ENCODE results near the gene KLHL13.

DNA sequence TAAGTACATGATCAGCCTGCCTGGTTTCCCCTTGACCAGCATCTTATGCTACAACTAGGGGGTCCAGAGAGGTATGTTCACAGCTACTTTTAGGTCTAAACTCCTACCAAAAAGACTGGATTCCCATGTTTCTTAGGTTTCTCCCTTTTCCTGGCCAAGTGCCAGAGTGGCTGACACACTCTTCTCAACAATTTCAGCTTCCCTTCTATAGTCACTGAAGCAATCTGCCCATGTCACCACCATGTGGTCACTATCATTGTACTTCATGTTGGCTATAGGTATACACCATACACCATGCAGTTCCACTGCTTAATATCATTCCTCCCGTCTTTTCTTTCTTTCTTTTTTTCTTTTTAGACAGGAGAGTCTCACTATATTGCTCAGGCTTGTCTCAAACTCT lies 66.9 kb downstream of the KLHL13 start:
- TF ChIP-seq CTCF (IDR thresholded peaks at IDR 0.05) (no peak), POLR2AphosphoS5 (IDR thresholded peaks at IDR 0.05; ENCODE audit: low read depth, low read length) (no peak), SIN3A (IDR thresholded peaks at IDR 0.05; ENCODE audit: borderline replicate concordance, insufficient read depth, low read depth, low read length) (no peak)
- TF ChIP-seq, protein P1, sequence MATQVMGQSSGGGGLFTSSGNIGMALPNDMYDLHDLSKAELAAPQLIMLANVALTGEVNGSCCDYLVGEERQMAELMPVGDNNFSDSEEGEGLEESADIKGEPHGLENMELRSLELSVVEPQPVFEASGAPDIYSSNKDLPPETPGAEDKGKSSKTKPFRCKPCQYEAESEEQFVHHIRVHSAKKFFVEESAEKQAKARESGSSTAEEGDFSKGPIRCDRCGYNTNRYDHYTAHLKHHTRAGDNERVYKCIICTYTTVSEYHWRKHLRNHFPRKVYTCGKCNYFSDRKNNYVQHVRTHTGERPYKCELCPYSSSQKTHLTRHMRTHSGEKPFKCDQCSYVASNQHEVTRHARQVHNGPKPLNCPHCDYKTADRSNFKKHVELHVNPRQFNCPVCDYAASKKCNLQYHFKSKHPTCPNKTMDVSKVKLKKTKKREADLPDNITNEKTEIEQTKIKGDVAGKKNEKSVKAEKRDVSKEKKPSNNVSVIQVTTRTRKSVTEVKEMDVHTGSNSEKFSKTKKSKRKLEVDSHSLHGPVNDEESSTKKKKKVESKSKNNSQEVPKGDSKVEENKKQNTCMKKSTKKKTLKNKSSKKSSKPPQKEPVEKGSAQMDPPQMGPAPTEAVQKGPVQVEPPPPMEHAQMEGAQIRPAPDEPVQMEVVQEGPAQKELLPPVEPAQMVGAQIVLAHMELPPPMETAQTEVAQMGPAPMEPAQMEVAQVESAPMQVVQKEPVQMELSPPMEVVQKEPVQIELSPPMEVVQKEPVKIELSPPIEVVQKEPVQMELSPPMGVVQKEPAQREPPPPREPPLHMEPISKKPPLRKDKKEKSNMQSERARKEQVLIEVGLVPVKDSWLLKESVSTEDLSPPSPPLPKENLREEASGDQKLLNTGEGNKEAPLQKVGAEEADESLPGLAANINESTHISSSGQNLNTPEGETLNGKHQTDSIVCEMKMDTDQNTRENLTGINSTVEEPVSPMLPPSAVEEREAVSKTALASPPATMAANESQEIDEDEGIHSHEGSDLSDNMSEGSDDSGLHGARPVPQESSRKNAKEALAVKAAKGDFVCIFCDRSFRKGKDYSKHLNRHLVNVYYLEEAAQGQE (IDR thresholded peaks at IDR 0.05; ENCODE audit: insufficient read depth in 1 of 2, low read depth in 2 of 2, low read length in 1 of 2): no peak
